Esophagus muscularis mucosa (tissue), 4 donors: ENCODE measurements around the gene TMEM225B. TPM values are rescaled to one million over a fixed set of nuclear protein-coding genes. Genes with fewer than 3 reads are reported as not detected.
"Not testable (repeated sequence)": the region's sequence is repeated elsewhere in the genome, so short reads cannot be mapped to it uniquely, and the experiment has no call there.

Source experiments
- DNase-seq: peaks from one replicate; pipeline ENCODE4 v3.0.0-alpha.2; 2017; ENCODE audit errors: extremely low spot score
- H3K27ac ChIP-seq, 4 donors: fragments of 200-600 bp; sonication (generic); replicated peaks in 1 of 4; 1 replicate in 3 of 4; 2 replicates in 1 of 4; pipeline ENCODE4 v1.5.1; 2016 to 2019; ENCODE audit warnings: mild to moderate bottlenecking in 1 of 4
- H3K27me3 ChIP-seq, 4 donors: fragments of 200-600 bp; sonication (generic); one replicate each; pipeline versions ENCODE4 v1.5.1 to v1.6.0; 2016 to 2019
- H3K36me3 ChIP-seq, 4 donors: fragments of 200-600 bp; sonication (generic); one replicate each; pipeline ENCODE4 v1.5.1; 2016 to 2019
- H3K4me1 ChIP-seq, 4 donors: fragments of 200-600 bp; sonication (generic); one replicate each; pipeline ENCODE4 v1.5.1; 2016 to 2019
- H3K4me3 ChIP-seq, 4 donors: fragments of 200-600 bp; sonication (generic); 1 replicate in 2 of 4; 2 replicates in 2 of 4; pipeline ENCODE4 v1.5.1; 2016 to 2019; ENCODE audit warnings: mild to moderate bottlenecking in 4 of 4, moderate library complexity in 1 of 4
- H3K9me3 ChIP-seq, 4 donors: fragments of 200-600 bp; sonication (generic); 1 replicate in 3 of 4; 2 replicates in 1 of 4; pipeline ENCODE4 v1.5.1; 2016 to 2019
- CTCF ChIP-seq, 3 experiments: fragments of 200-600 bp in 2 of 3; fragments of 450-650 bp in 1 of 3; sonication (generic) in 2 of 3; IDR thresholded peaks; one replicate each; pipeline ENCODE4 v1.5.1; 2017 to 2019; ENCODE audit warnings: antibody characterized with exemption in 3 of 3, mild to moderate bottlenecking in 2 of 3, moderate library complexity in 1 of 3
- EP300 ChIP-seq: sonication (generic); formaldehyde crosslinking; IDR thresholded peaks from one replicate; pipeline ENCODE4 v1.6.1; 2017; ENCODE audit warnings: antibody characterized with exemption
- POLR2A ChIP-seq: fragments of 450-650 bp; IDR thresholded peaks from one replicate; pipeline ENCODE4 v1.6.1; 2017; ENCODE audit warnings: antibody characterized with exemption, moderate library complexity, mild to moderate bottlenecking, low read depth
- POLR2AphosphoS5 ChIP-seq, 2 donors: sonication (generic); formaldehyde crosslinking; IDR thresholded peaks; one replicate each; pipeline ENCODE4 v1.6.1; 2017; ENCODE audit warnings: antibody characterized with exemption in 2 of 2
- WGBS: methylation state at CpG from one replicate; pipeline ENCODE4 v1.1.5; 2018; 5-methylcytosine and 5-hydroxymethylcytosine counted together
- intact Hi-C: fragments of 100-400 bp; cut with DNase I; formaldehyde crosslinking; loops from one replicate; pipeline ENCODE4 v1.15.1; 2023
- total RNA-seq, 4 donors: library from RNA; depleted of rRNA; stranded (reverse); fragments of >200 nt; gene quantifications; one replicate each; pipeline versions ENCODE4 v1.1.0 to v1.2.1, GENCODE V29; 2016

Gene TMEM225B
- total RNA-seq, 4 donors from 2014 or later, result 0.32 to 0.57 TPM; not detected in 2

- intact Hi-C loops, result no loop called here
- Histone ChIP-seq H3K9me3 (no peaks in the 10 kb centered on the region), H3K4me3 (no peak overlapping the region), H3K36me3 (peaks cover 5 to 39% (median 15%) of the 10 kb centered on the region in 4 donors), H3K4me1 (no peaks in the 10 kb centered on the region), H3K27ac (no peak overlapping the region), H3K27me3 (no peaks in the 10 kb centered on the region)
- 100% methylated on average over 1 of the region's 1 CpG for WGBS
- TF ChIP-seq POLR2A, result no peak
- no peak for TF ChIP-seq POLR2AphosphoS5 (IDR thresholded peaks at IDR 0.05)
- TF ChIP-seq EP300, result no peak
- TF ChIP-seq CTCF (IDR thresholded peaks at IDR 0.05), result no peak
- no peak for DNase-seq
Measured at GRCh38 chr7:99645590-99645989, 47.5 kb downstream of the TMEM225B start.

- Histone ChIP-seq H3K4me3 (no peak overlapping the region), H3K36me3 (peaks cover 5 to 32% (median 13%) of the 10 kb centered on the region in 4 donors), H3K4me1 (no peaks in the 10 kb centered on the region), H3K27ac (no peak overlapping the region), H3K27me3 (no peaks in the 10 kb centered on the region), H3K9me3 (no peaks in the 10 kb centered on the region)
- no peak for DNase-seq
- no peak for TF ChIP-seq POLR2AphosphoS5 (IDR thresholded peaks at IDR 0.05)
- TF ChIP-seq POLR2A, result no peak
- no peak for TF ChIP-seq EP300
- TF ChIP-seq CTCF (IDR thresholded peaks at IDR 0.05), result no peak
- WGBS, result 88% methylated on average over 2 of the region's 2 CpGs
- intact Hi-C loops, result no loop called here
Measured at GRCh38 chr7:99648843-99649242, 50.8 kb downstream of the TMEM225B start.

DNA sequence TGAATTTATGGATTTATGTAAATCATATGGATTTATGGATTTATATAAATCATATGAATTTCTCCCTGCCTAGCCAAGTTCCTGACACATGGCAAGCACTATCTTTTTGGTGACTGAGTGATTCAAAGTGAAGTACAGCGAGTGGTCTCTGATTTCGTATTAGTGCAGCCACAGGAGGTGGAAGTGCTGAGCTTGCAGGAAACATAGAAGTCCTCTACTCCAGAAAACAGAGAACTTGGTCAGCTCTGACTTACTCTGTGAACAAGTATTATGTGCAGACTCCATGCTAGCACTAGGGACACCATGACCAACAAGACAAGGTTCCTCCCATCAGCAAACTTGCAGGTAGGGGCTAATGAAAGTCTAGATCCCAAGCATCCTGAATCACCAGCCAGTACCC is 53.2 kb downstream of the TMEM225B start:
- Histone ChIP-seq H3K27me3 (no peaks in the 10 kb centered on the region), H3K4me3 (no peak overlapping the region), H3K9me3 (no peaks in the 10 kb centered on the region), H3K27ac (no peak overlapping the region), H3K36me3 (peaks cover 0 to 10% (median 4%) of the 10 kb centered on the region in 4 donors), H3K4me1 (no peaks in the 10 kb centered on the region)
- peak; percentile 5 for DNase-seq
- intact Hi-C loops, result no loop called here
- TF ChIP-seq POLR2A, result no peak
- no peak for TF ChIP-seq EP300
- TF ChIP-seq CTCF (IDR thresholded peaks at IDR 0.05), result no peak
- no peak for TF ChIP-seq POLR2AphosphoS5 (IDR thresholded peaks at IDR 0.05)
- 88% methylated on average over 2 of the region's 2 CpGs for WGBS

- intact Hi-C loops, result no loop called here
- no peaks in the 10 kb centered on the region for H3K9me3 ChIP-seq
- no peak for TF ChIP-seq POLR2A
- no peak for TF ChIP-seq EP300
- TF ChIP-seq POLR2AphosphoS5 (IDR thresholded peaks at IDR 0.05), result no peak
- TF ChIP-seq CTCF (IDR thresholded peaks at IDR 0.05), result no peak
- H3K36me3 ChIP-seq, result peaks cover 0 to 10% (median 4%) of the 10 kb centered on the region in 4 donors
- H3K4me3 ChIP-seq, result no peak overlapping the region
- no peak overlapping the region for H3K27ac ChIP-seq
- no peaks in the 10 kb centered on the region for H3K4me1 ChIP-seq
- H3K27me3 ChIP-seq, result no peaks in the 10 kb centered on the region
- WGBS, result 100% methylated on average over 2 of the region's 2 CpGs
- no peak for DNase-seq
Measured at GRCh38 chr7:99652671-99653070, 54.6 kb downstream of the TMEM225B start.

DNA sequence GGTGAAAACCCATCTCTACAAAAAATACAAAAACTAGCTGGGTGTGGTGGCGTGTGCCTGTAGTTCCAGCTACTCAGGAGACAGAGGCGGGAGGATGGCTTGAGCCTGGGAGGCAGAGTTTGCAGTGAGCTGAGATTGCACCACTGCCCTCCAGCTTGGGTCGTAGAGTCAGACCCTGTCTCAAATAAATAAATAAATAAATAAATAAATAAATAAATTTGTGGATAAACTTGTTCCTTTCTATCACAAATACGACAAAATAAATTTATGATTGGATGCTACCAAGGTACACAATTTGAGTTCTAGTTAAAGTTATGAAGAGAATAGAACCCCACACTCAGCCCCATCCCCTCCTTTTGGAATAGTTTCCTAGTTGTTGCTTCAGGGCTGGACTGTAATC is 55.2 kb downstream of the TMEM225B start:
- H3K9me3 ChIP-seq, H3K4me1 ChIP-seq, H3K27me3 ChIP-seq, H3K4me3 ChIP-seq, H3K27ac ChIP-seq, intact Hi-C loops: not testable (repeated sequence)
- peak; percentile 19 for DNase-seq
- WGBS, result 94% methylated on average over 4 of the region's 4 CpGs
- peaks cover 0 to 10% (median 4%) of the 10 kb centered on the region in 4 donors for H3K36me3 ChIP-seq
